Right cardiac atrium (tissue), 5 donors: ENCODE data around the gene FMNL3. TPM values are rescaled to one million over a fixed set of nuclear protein-coding genes. Genes with fewer than 3 reads are reported as not detected.

Source experiments
- ATAC-seq, 2 donors: fragments of 200-7000 bp; cut with Tn5 transposase; one replicate each; pipeline versions ENCODE4 v1.8.0 to v1.9.1; 2020; ENCODE audit warnings: moderate library complexity in 2 of 2, mild to moderate bottlenecking in 1 of 2
- DNase-seq, 3 donors: peaks; one replicate each; pipeline ENCODE4 v3.0.0-alpha.2; 2020
- H3K27ac ChIP-seq: one replicate; pipeline ENCODE4 v1.5.1; 2013; ENCODE audit warnings: mild to moderate bottlenecking, low read length, control low read depth, moderate library complexity
- H3K27me3 ChIP-seq: one replicate; pipeline ENCODE4 v1.6.1; 2013; ENCODE audit not compliant: control insufficient read depth, insufficient read depth
- H3K4me1 ChIP-seq: one replicate; pipeline ENCODE4 v1.6.1; 2013; ENCODE audit warnings: low read length; ENCODE audit not compliant: control insufficient read depth, insufficient read depth
- H3K4me3 ChIP-seq: one replicate; pipeline ENCODE4 v1.5.1; 2013; ENCODE audit warnings: low read length, control low read depth
- H3K9me3 ChIP-seq: one replicate; pipeline ENCODE4 v1.6.1; 2013; ENCODE audit warnings: low read length; ENCODE audit not compliant: control insufficient read depth
- WGBS: extraction: QIAGEN DNeasy Blood & Tissue Kit; methylation state at CpG from one replicate; pipeline ENCODE4 v1.1.7; 2013; 5-methylcytosine and 5-hydroxymethylcytosine counted together
- intact Hi-C, 4 donors: fragments of 100-400 bp; cut with DNase I; formaldehyde crosslinking; loops; one replicate each; pipeline versions ENCODE4 v1.11.0 to v1.14.0; 2022 to 2023
- polyA plus RNA-seq: library from polyadenylated mRNA; stranded (reverse); fragments of 200-250 nt; gene quantifications from one replicate; pipeline ENCODE4 v1.2.3, GENCODE V29; 2013
- total RNA-seq, 4 donors: library from RNA; stranded (reverse); fragmentation: NEBNext Ultra II Directional; extraction: Animal tissue kit (Norgen Biotek cat#: 25700); gene quantifications; one replicate each; pipeline ENCODE4 v1.2.1, GENCODE V29; 2021
- donor health status: healthy with polysubstance abuse.
- donor health status: DM: no; HTN: yes; CAD: no.
- donor health status: DM: no; HTN: no; CAD: no.
- donor health status: DM: no; HTN: yes; CAD: no; lungs with severe emphysema.
- donor health status: DM: yes; HTN: yes; CAD: no.

FMNL3 gene
- total and polyA plus RNA-seq, 5 donors = 7.0 to 19.0 (median 11.8) TPM

DNA sequence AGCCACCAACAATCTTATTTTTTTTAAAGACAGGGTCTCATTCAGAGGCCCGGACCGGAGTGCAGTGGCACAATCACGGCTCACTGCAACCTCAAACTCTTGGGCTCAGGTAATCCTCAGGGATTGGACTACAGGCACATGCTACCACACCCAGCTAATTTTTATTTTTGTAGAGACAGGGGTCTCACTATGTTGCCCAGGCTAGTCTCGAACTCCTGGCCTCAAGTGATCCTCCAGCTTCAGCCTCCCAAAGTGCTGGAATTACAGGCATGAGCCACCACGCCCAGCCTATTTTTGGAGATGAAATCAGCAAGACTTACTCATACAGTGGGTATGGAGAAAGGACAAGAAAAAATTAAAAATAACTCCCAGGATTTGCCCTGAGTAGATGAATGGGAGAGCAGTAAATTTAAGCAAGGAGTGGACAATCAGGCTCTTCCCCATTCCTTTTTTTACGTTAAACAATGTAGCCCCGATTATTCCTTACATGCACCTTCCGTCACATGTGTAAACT lies 13.2 kb downstream of the FMNL3 start:
- intact Hi-C loops = no loop called here
- Histone ChIP-seq H3K9me3 (no peaks in the 10 kb centered on the region), H3K4me3 (no peak overlapping the region), H3K4me1 (peaks cover 10% of the 10 kb centered on the region), H3K27ac (no peak overlapping the region), H3K27me3 (no peaks in the 10 kb centered on the region)
- ATAC-seq (no peak), DNase-seq (no peak)
- WGBS = 91% methylated on average over 8 of the region's 8 CpGs

DNA sequence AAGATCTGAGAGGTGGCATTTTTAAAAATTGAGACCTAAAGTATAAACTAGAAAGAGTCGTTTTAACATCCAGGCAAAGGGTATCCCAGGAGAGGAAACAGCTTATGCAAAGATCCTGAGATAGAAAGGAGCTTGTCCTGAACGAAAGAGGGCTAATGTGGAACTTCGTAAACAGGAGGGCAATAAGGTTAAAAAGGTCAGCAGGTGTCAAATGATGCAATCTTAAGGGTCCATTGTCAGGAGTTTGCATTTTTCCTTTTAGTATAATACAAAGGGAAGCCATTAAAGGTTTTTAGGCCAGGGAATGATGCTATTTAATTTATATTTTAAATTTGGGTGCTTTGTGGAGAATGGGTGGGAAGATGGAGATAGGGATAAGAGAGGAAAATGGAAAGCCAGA lies 14.4 kb downstream of the FMNL3 start:
- 62% methylated on average over 3 of the region's 3 CpGs for WGBS
- Histone ChIP-seq H3K27me3 (no peaks in the 10 kb centered on the region), H3K4me3 (no peak overlapping the region), H3K27ac (no peak overlapping the region), H3K9me3 (no peaks in the 10 kb centered on the region), H3K4me1 (peaks cover 5% of the 10 kb centered on the region)
- ATAC-seq (no peak), DNase-seq (no peak)
- intact Hi-C loops = no loop called here

DNA sequence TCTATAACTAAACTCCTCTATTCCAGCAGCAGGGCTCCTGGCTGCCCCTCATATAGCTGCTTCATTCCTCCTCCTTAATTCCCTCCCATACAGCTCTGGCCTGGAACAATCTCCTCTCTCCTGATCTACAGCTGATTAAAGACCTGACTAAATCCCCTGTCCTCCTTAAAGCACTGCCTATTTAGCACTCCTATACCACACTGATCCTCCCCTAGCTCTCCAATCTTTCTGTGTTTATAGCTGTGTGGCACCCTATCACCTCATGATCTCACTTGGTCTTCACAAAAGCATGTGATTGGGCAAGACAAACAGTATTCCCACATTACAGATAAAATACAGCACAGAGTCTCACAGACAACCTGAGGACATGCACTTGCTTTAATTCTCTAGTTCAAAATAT lies 17.4 kb downstream of the FMNL3 start:
- Histone ChIP-seq H3K4me3 (no peak overlapping the region), H3K9me3 (no peaks in the 10 kb centered on the region), H3K27ac (no peak overlapping the region), H3K4me1 (peaks cover 3% of the 10 kb centered on the region), H3K27me3 (no peaks in the 10 kb centered on the region)
- no peak for DNase-seq
- intact Hi-C loops = no loop called here
- no peak for ATAC-seq

DNA sequence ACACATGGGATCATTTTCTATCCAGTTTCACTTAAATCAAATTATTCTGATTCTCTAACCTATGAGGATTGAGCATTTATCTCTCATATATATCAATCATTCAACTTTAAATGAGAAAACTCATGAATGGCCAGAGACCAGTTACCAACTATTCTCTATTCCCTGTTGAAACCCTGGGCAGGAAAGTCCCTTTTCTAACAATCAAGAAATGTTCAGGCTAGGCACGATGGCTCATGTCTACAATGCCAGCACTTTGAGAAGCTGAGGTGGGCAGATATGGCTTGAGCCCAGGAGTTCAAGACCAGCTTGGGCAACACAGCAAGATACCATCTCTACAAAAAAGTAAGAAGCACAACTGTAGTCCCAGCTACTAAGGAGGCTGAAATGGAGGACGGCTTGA lies 18.0 kb downstream of the FMNL3 start:
- H3K27ac ChIP-seq = no peak overlapping the region
- no peaks in the 10 kb centered on the region for H3K9me3 ChIP-seq
- H3K4me1 ChIP-seq = peaks cover 5% of the 10 kb centered on the region
- DNase-seq (no peak), ATAC-seq (no peak)
- WGBS = 71% methylated on average over 2 of the region's 2 CpGs
- H3K27me3 ChIP-seq = no peaks in the 10 kb centered on the region
- intact Hi-C loops = no loop called here
- H3K4me3 ChIP-seq = no peak overlapping the region

DNA sequence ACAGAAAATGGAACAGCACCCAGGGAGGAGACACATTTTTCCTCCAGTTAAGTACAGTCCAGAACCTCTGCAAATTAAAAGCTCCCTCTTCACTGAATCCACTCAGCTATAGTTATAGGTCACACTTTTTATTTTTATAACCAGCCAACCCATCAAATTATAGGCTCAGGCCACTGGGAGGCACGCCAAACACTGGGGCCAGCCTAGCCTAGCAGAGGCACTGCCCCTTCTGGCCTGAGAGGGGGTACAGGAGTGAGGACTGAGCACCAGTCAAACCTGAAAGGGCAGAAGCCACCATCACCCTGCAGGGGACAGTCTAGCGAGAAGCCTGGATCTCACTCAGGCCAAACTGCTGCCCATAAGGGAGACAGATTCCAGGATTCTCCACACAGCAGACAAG lies 19.3 kb downstream of the FMNL3 start:
- H3K27ac ChIP-seq = no peak overlapping the region
- 85% methylated on average over 2 of the region's 2 CpGs for WGBS
- ATAC-seq (peak; percentile 37 to 64), DNase-seq (no peak)
- no peaks in the 10 kb centered on the region for H3K9me3 ChIP-seq
- intact Hi-C loops = no loop called here
- H3K4me1 ChIP-seq = peaks cover 5% of the 10 kb centered on the region
- no peak overlapping the region for H3K4me3 ChIP-seq
- H3K27me3 ChIP-seq = no peaks in the 10 kb centered on the region

DNA sequence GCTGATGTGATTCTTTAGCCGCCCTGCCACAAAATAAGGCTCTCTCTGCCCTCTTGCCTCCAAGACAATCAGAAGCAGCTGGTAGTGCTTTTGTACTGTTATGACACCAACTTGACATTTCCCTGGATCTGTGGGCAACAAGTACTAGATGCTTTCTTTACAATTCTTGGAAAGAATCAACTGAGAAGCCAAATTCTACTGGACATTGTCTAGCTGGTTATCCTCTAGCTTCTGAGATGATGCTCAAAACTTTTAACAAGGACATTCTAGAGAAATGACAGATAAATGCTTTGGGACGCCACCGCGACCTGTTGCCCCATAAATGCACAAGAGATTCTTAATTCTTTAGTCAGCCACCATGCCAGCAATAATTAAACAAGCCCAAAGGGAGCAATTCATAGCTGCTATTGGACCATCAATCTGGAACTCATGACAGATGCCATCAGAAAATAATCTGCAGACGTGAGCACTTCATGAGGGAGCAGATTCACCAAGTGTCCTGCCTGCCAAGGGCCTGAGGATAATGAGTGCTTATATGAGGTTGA lies 22.8 kb downstream of the FMNL3 start:
- no peaks in the 10 kb centered on the region for H3K9me3 ChIP-seq
- no peak for DNase-seq
- no peak for ATAC-seq
- H3K27ac ChIP-seq = no peak overlapping the region
- intact Hi-C loops = no loop called here
- H3K4me1 ChIP-seq = peaks cover 4% of the 10 kb centered on the region
- WGBS = 91% methylated on average over 5 of the region's 5 CpGs
- no peaks in the 10 kb centered on the region for H3K27me3 ChIP-seq
- no peak overlapping the region for H3K4me3 ChIP-seq

GRCh38 chr12:49683599-49684309 lies 23.5 kb downstream of the FMNL3 start:
- no peaks in the 10 kb centered on the region for H3K9me3 ChIP-seq
- intact Hi-C loops = no loop called here
- H3K27me3 ChIP-seq = no peaks in the 10 kb centered on the region
- 64% methylated on average over 3 of the region's 3 CpGs for WGBS
- ATAC-seq (peak in 1 of 2 donors; percentile 18), DNase-seq (no peak)
- H3K4me3 ChIP-seq = no peak overlapping the region
- H3K4me1 ChIP-seq = peaks cover 4% of the 10 kb centered on the region
- H3K27ac ChIP-seq = no peak overlapping the region

DNA sequence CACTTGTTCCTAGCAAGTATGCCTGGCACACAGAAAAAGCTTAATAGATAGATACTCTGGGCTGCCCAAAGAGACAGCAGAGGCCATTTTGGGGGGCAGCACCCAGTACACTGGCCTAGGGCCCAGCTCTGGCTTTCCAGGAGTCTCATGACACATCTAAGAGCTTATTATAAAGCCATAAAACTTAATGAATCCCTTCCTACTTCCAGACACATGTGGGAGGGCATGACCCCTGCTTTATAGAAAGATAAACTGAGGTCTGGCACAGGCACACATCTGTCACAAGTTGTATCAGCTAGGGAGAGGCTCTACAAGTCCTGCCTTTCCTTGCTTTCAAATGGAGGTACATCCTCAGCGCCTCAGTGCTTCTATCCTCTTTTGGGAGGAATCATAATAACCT lies 27.1 kb downstream of the FMNL3 start:
- Histone ChIP-seq H3K4me3 (no peak overlapping the region), H3K4me1 (peaks cover 9% of the 10 kb centered on the region), H3K27me3 (no peaks in the 10 kb centered on the region), H3K9me3 (no peaks in the 10 kb centered on the region), H3K27ac (no peak overlapping the region)
- intact Hi-C loops = no loop called here
- WGBS = 93% methylated on average over 1 of the region's 1 CpG
- ATAC-seq (no peak), DNase-seq (no peak)

GRCh38 chr12:49678711-49679110 lies 28.5 kb downstream of the FMNL3 start:
- ATAC-seq = no peak
- Histone ChIP-seq H3K27me3 (no peaks in the 10 kb centered on the region), H3K4me1 (peaks cover 16% of the 10 kb centered on the region), H3K9me3 (no peaks in the 10 kb centered on the region), H3K27ac (no peak overlapping the region), H3K4me3 (no peak overlapping the region)
- WGBS = 86% methylated on average over 3 of the region's 3 CpGs
- DNase-seq = no peak
- intact Hi-C loops = no loop called here

DNA sequence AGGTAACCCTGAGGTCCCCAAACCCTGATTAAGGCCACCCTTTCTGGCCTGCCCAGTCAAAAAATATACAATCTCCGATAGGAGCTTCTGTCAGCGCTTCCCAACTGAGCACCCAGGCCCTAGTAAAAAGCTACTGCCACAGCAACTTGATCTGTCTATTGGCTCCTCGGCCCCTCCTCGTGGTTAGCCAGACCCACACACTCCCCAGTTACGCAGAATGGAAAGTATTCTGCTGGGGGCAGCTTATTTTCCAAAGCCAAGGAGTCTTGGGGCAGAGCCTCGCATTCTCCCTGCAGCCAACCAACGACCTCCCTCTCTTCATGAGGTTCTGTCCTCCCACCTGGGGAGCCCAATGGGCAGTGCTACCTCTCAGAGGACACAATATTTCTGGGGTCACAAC lies 32.1 kb downstream of the FMNL3 start:
- peak overlapping the region; percentile 100 for H3K27ac ChIP-seq
- H3K4me3 ChIP-seq = no peak overlapping the region
- intact Hi-C loops = no loop called here
- no peak for ATAC-seq
- H3K27me3 ChIP-seq = no peaks in the 10 kb centered on the region
- H3K4me1 ChIP-seq = peaks cover 40% of the 10 kb centered on the region
- H3K9me3 ChIP-seq = no peaks in the 10 kb centered on the region
- no peak for DNase-seq
- 78% methylated on average over 7 of the region's 7 CpGs for WGBS

DNA sequence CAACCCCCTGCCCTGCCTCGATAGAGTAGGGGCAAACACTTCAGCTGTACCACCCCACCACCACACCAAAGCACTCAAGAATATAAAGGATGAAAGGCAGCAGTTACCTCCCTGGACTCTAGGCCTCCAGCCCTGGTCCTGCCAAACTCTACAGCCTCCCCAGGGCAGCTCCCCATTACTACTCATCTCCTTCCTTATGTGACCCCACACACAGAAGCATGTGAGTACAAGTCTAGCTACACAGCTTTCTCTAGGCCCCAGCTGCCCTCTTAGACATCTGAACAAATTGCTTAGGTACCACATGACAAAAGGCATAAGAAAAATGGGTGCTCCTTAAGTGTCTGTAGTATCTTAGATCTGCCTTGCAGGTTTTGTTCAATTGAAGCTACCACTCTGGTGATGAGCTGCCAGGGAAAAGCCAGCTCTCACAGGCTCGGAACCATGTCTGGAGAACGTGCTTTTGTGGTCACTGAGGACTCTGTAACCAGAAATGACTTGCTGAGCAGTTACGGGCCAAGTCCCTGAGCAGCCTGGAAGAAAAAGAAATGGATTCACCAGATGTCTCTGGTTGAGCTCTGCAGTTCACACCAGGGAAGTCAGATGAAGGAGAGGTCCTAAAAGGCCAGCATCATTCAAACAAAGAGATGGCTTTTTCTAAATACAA lies 32.8 kb downstream of the FMNL3 start:
- 34% methylated on average over 4 of the region's 4 CpGs for whole genome bisulfite sequencing
- peak; percentile 0 to 2 for ATAC-seq
- intact Hi-C loops = loop anchor here in 1 of 4 donors (5.0 kb wide), 1 partner anchor 33 kb away; the partner anchor contains the start of gene FMNL3
- no peaks in the 10 kb centered on the region for H3K27me3 ChIP-seq
- no peaks in the 10 kb centered on the region for H3K9me3 ChIP-seq
- H3K4me1 ChIP-seq = peaks cover 42% of the 10 kb centered on the region
- H3K4me3 ChIP-seq = no peak overlapping the region
- H3K27ac ChIP-seq = peak overlapping the region; percentile 100
- DNase-seq = no peak
